ENCODE measurements around the gene TMPRSS2.

The TMPRSS2 gene

DNA sequence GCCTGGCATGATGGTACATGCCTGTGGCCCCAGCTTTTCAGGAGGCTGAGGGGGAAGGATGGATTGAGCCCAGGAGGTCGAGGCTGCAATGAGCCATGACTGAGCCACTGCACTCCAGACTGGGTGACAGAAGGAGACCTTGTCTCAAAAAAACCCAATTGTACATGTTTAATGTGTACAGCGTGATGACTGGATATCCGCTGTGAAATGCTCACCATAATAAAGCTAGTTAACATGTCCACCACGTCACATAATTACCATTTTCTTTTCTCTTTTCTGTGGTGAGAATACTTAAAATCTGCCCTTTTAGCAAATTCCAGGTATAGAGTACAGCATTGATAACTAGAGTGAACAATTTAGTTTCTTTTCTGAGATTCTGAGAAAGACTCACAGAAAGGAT, 24.0 kb downstream of the TMPRSS2 start:
- TF ChIP-seq, protein P1, sequence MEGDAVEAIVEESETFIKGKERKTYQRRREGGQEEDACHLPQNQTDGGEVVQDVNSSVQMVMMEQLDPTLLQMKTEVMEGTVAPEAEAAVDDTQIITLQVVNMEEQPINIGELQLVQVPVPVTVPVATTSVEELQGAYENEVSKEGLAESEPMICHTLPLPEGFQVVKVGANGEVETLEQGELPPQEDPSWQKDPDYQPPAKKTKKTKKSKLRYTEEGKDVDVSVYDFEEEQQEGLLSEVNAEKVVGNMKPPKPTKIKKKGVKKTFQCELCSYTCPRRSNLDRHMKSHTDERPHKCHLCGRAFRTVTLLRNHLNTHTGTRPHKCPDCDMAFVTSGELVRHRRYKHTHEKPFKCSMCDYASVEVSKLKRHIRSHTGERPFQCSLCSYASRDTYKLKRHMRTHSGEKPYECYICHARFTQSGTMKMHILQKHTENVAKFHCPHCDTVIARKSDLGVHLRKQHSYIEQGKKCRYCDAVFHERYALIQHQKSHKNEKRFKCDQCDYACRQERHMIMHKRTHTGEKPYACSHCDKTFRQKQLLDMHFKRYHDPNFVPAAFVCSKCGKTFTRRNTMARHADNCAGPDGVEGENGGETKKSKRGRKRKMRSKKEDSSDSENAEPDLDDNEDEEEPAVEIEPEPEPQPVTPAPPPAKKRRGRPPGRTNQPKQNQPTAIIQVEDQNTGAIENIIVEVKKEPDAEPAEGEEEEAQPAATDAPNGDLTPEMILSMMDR (IDR thresholded peaks at IDR 0.05; ENCODE audit: borderline replicate concordance, insufficient read depth, low read depth, low read length): no peak
- H3K4me3 ChIP-seq (ENCODE audit: low read depth, low read length): no peak overlapping the region

DNA sequence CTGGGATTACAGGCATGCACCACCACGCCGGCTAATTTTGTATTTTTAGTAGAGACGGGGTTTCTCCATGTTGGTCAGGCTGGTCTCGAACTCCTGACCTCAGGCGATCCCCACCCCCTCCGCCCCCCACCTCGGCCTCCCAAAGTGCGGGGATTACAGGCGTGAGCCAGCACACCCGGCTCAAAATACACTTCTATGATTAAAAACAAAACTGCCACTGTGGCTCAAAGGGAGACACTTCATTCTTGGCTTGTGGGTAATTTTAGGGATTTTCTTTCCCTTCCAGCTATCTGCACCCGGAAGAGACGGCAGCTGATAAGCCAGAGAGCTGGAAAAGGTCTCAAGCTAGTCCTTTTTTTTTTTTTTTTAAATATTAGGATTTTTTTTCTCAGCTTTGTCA, 24.5 kb downstream of the TMPRSS2 start:
- H3K4me3 ChIP-seq (ENCODE audit: low read depth, low read length): no peak overlapping the region

DNA sequence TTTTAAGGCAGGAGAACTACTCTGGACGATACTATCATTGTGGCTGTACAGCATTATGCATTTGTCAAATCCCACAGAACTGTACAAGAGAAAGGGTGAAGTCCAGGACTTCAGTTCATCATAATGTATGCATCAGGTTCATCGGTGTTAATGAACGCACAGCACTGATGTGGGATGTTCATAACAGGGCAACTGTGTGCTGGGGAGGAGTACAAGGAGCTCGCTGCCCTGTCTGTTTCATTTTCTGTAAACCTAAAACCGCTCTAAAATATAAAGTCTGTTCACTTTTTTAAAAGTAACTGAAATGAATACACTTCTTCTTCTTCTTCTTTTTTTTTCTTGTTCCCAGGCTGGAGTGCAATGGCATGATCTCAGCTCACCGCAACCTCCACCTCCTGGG, 25.0 kb downstream of the TMPRSS2 start:
- H3K4me3 ChIP-seq (ENCODE audit: low read depth, low read length): no peak overlapping the region
- TF ChIP-seq, protein P1 (IDR thresholded peaks at IDR 0.05; ENCODE audit: borderline replicate concordance, insufficient read depth, low read depth, low read length): no peak

More for the DNA sequence above, 24.5 kb downstream of the TMPRSS2 start:
- TF ChIP-seq, protein P1 (IDR thresholded peaks at IDR 0.05; ENCODE audit: borderline replicate concordance, insufficient read depth, low read depth, low read length): no peak

DNA sequence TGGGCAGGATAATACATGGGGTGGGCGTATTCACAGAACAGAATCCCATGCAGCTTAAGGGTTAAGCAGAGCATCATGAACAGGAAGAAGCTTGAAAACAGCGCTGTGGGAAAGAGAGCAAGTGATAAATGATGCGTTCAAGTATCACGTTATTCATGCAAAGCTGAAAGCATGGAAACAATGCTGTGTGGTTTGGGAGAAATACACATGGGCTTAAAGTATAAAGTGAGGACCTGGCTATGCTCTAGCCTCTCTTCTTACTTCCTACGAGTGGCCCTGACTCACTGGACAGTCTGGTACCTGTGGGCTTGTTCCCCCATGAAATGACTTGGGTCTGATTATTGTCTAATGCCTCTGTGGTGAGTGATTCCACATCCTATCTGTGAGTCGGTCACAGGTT, 25.7 kb downstream of the TMPRSS2 start:
- H3K4me3 ChIP-seq (ENCODE audit: low read depth, low read length): no peak overlapping the region
- TF ChIP-seq, protein P1 (IDR thresholded peaks at IDR 0.05; ENCODE audit: borderline replicate concordance, insufficient read depth, low read depth, low read length): no peak

DNA sequence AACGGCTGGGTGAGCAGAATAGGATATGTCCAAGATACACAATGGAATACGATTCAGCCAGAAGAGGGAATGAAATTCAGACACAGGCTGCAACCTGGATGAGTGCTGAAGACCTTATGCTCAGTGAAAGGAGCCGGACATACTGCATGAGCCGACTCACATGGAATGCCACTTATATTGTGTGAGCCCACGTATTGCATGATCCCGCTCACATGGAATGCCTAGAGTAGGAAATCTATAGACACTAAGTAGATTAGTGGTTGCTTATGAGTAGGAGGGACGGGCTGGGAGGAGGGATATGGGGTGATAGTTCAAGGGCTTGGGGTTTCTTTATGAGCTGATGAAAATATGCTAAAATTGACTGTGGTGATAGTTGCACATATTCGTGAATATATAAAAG, 26.8 kb downstream of the TMPRSS2 start:
- TF ChIP-seq, protein P1 (IDR thresholded peaks at IDR 0.05; ENCODE audit: borderline replicate concordance, insufficient read depth, low read depth, low read length): no peak

DNA sequence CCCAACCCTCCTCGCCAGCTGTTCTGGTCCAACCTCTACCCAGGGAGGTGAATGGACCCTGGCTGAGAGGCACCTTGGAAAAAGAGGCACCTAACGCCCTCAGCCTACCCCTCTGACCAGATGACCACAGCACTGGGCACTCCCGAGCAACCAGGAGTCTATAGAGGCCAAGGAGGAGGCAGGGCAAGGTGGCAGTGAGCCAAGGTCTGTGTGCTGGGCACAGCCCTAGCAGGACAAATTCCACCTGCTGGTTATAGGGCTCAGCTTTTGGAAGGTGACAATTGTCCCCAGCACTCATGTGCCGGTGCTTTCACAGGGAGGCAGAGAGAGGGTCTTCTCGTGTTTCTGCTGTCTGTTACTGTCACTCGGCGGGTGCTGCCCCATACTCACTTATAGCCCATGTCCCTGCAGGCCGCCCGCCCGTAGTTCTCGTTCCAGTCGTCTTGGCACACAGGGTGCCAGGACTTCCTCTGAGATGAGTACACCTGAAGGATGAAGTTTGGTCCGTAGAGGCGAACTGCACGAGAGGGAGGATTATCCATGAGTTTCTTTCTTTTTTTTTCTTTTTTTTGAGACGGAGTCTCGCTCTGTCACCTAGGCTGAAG, 27.8 kb downstream of the TMPRSS2 start:
- TF ChIP-seq, protein P1 (IDR thresholded peaks at IDR 0.05; ENCODE audit: borderline replicate concordance, insufficient read depth, low read depth, low read length): no peak

More for the DNA sequence above, 26.8 kb downstream of the TMPRSS2 start:
- no peak overlapping the region for H3K4me3 ChIP-seq (ENCODE audit: low read depth, low read length)

DNA sequence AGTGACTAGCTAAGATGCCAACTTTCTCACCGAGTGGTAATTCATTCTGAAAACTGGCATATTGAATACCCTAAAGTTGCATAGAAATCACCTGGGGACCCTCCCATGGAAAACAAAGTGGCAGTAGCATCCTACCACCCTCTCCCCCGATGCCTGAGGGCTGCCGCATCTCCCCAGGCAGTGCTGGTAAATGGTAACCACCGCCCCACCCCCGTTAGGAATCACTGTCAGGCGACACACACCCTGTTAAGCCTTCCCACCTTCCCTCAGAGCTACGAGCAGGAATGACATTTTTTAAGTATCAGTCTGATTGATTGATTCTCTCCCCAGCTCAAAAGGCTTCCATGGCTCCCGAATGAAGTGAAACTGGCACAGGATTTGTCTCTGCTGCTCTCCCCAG, 28.3 kb downstream of the TMPRSS2 start:
- TF ChIP-seq, protein P1 (IDR thresholded peaks at IDR 0.05; ENCODE audit: borderline replicate concordance, insufficient read depth, low read depth, low read length): no peak

More for the DNA sequence above, 27.8 kb downstream of the TMPRSS2 start:
- no peak overlapping the region for H3K4me3 ChIP-seq (ENCODE audit: low read depth, low read length)

More for the DNA sequence above, 28.3 kb downstream of the TMPRSS2 start:
- no peak overlapping the region for H3K4me3 ChIP-seq (ENCODE audit: low read depth, low read length)

Measured in GM12875 (cell line).